ENCODE data around the gene FERMT1. TPM values are rescaled to one million over a fixed set of nuclear protein-coding genes. Genes with fewer than 3 reads are reported as not detected.

FERMT1 gene
- total and polyA plus RNA-seq, 2 of the 13 experiments (the other 11 are each of a cell fraction or from before 2014, with no cell fraction given), result 15.8 to 29.5 TPM

DNA sequence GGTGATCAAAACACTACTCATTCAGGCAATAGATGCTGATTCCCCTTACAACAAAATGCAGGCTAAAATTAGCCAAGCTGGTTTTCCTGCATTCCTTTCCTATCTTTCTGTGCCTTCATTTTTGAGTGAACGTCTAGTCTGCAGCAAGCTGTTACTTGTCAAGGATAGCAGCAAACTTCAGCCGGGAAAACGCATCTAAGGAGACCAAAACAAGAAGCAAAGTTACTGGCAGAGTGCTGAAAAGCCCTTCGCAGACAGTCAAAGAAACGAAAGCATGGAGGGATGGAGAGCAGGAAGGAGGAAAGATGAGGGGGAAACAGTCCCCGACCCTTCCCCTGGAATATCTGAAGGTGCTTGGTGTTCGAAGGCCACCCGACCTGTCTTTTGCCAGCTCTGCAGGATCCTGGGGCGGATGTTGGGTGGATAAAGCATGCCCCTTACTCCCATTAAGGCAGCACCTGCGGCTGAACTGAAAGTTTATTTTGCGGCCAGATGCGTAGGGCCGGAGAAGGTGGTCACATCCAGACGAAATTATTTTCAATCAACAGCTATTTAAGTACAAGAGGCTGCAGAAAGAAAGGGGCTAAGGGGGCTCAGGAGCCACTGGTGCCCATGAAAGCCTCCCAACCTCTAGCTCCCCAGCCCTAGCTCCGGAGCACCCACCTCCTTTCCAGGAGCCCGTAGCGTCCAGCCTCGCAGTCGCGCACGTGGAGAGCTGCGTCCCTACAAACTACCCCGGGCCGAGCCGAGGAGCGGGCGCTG is 538 bp downstream of the FERMT1 start (continued):
- no peak for TF ChIP-seq SIN3B (IDR thresholded peaks at IDR 0.05; ENCODE audit: low read length)
- TF ChIP-seq, protein P1, sequence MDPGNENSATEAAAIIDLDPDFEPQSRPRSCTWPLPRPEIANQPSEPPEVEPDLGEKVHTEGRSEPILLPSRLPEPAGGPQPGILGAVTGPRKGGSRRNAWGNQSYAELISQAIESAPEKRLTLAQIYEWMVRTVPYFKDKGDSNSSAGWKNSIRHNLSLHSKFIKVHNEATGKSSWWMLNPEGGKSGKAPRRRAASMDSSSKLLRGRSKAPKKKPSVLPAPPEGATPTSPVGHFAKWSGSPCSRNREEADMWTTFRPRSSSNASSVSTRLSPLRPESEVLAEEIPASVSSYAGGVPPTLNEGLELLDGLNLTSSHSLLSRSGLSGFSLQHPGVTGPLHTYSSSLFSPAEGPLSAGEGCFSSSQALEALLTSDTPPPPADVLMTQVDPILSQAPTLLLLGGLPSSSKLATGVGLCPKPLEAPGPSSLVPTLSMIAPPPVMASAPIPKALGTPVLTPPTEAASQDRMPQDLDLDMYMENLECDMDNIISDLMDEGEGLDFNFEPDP (CRISPR knock-in tag; conservative IDR thresholded peaks at IDR 0.05), result 0 out of 2 replicates have a peak, but pooled peaks have one; percentile 99
- TF ChIP-seq WIZ (CRISPR knock-in tag; IDR thresholded peaks at IDR 0.05), result 0 out of 2 replicates have a peak, but pooled peaks have one; percentile 74
- peak; percentile 72; the same call in 1 of the 2 replicates for TF ChIP-seq ZSCAN25 (CRISPR knock-in tag; IDR thresholded peaks at IDR 0.05)
- peak; percentile 83; the same call in 1 of the 2 replicates for TF ChIP-seq TSC22D2 (CRISPR knock-in tag; IDR thresholded peaks at IDR 0.05; ENCODE audit: borderline replicate concordance)
- TF ChIP-seq PHF5A (CRISPR knock-in tag; IDR thresholded peaks at IDR 0.05; ENCODE audit: low read depth, unreplicated experiment), result no peak
- 0 out of 2 replicates have a peak, but pooled peaks have one; percentile 91 for TF ChIP-seq KLF15 (CRISPR knock-in tag; IDR thresholded peaks at IDR 0.05; ENCODE audit: borderline replicate concordance)
- TF ChIP-seq, protein P2, sequence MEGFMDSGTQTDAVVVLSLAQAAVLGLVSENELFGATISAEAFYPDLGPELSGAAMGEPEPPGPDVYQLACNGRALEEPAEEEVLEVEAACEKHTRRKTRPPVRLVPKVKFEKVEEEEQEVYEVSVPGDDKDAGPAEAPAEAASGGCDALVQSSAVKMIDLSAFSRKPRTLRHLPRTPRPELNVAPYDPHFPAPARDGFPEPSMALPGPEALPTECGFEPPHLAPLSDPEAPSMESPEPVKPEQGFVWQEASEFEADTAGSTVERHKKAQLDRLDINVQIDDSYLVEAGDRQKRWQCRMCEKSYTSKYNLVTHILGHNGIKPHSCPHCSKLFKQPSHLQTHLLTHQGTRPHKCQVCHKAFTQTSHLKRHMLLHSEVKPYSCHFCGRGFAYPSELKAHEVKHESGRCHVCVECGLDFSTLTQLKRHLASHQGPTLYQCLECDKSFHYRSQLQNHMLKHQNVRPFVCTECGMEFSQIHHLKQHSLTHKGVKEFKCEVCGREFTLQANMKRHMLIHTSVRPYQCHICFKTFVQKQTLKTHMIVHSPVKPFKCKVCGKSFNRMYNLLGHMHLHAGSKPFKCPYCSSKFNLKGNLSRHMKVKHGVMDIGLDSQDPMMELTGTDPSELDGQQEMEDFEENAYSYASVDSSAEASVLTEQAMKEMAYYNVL (CRISPR knock-in tag; IDR thresholded peaks at IDR 0.05; ENCODE audit: borderline replicate concordance), result no peak; the same call in 1 of the 2 replicates
- TF ChIP-seq NR1H2 (CRISPR knock-in tag; IDR thresholded peaks at IDR 0.05; ENCODE audit: borderline replicate concordance, low read depth), result no peak
- peak; percentile 44 for TF ChIP-seq KDM2A (CRISPR knock-in tag; IDR thresholded peaks at IDR 0.05; ENCODE audit: borderline replicate concordance, low read depth)
- peak; percentile 89 for TF ChIP-seq TGIF2 (CRISPR knock-in tag; IDR thresholded peaks at IDR 0.05)
- 0 out of 2 replicates have a peak, but pooled peaks have one; percentile 17 for TF ChIP-seq CENPX (CRISPR knock-in tag; IDR thresholded peaks at IDR 0.05)
- TF ChIP-seq ZNF501 (CRISPR knock-in tag; IDR thresholded peaks at IDR 0.05), result peak; percentile 76
- TF ChIP-seq, protein P3, sequence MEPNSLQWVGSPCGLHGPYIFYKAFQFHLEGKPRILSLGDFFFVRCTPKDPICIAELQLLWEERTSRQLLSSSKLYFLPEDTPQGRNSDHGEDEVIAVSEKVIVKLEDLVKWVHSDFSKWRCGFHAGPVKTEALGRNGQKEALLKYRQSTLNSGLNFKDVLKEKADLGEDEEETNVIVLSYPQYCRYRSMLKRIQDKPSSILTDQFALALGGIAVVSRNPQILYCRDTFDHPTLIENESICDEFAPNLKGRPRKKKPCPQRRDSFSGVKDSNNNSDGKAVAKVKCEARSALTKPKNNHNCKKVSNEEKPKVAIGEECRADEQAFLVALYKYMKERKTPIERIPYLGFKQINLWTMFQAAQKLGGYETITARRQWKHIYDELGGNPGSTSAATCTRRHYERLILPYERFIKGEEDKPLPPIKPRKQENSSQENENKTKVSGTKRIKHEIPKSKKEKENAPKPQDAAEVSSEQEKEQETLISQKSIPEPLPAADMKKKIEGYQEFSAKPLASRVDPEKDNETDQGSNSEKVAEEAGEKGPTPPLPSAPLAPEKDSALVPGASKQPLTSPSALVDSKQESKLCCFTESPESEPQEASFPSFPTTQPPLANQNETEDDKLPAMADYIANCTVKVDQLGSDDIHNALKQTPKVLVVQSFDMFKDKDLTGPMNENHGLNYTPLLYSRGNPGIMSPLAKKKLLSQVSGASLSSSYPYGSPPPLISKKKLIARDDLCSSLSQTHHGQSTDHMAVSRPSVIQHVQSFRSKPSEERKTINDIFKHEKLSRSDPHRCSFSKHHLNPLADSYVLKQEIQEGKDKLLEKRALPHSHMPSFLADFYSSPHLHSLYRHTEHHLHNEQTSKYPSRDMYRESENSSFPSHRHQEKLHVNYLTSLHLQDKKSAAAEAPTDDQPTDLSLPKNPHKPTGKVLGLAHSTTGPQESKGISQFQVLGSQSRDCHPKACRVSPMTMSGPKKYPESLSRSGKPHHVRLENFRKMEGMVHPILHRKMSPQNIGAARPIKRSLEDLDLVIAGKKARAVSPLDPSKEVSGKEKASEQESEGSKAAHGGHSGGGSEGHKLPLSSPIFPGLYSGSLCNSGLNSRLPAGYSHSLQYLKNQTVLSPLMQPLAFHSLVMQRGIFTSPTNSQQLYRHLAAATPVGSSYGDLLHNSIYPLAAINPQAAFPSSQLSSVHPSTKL (CRISPR knock-in tag; IDR thresholded peaks at IDR 0.05), result 0 out of 2 replicates have a peak, but pooled peaks have one; percentile 10
- TF ChIP-seq ZNF557 (CRISPR knock-in tag; IDR thresholded peaks at IDR 0.05), result 0 out of 2 replicates have a peak, but pooled peaks have one; percentile 68
- TF ChIP-seq TCF7 (IDR thresholded peaks at IDR 0.05; ENCODE audit: low read depth), result no peak
- TF ChIP-seq BORCS8-MEF2B (CRISPR knock-in tag; IDR thresholded peaks at IDR 0.05), result 0 out of 2 replicates have a peak, but pooled peaks have one; percentile 84
- TF ChIP-seq, protein P4, sequence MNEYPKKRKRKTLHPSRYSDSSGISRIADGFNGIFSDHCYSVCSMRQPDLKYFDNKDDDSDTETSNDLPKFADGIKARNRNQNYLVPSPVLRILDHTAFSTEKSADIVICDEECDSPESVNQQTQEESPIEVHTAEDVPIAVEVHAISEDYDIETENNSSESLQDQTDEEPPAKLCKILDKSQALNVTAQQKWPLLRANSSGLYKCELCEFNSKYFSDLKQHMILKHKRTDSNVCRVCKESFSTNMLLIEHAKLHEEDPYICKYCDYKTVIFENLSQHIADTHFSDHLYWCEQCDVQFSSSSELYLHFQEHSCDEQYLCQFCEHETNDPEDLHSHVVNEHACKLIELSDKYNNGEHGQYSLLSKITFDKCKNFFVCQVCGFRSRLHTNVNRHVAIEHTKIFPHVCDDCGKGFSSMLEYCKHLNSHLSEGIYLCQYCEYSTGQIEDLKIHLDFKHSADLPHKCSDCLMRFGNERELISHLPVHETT (CRISPR knock-in tag; conservative IDR thresholded peaks at IDR 0.05), result no peak
